ENCODE data around the gene TM9SF4.

TM9SF4 gene

GRCh38 chr20:32135983-32136515 is 26.5 kb downstream of the TM9SF4 start:
- DNase-seq (ENCODE audit: insufficient read length, low spot score): no peak
- FAIRE-seq: no peak
- no peak for TF ChIP-seq CTCF (IDR thresholded peaks at IDR 0.05; ENCODE audit: insufficient read depth, missing control alignments)

GRCh38 chr20:32138921-32139320 is 29.4 kb downstream of the TM9SF4 start:
- no peak for FAIRE-seq

DNA sequence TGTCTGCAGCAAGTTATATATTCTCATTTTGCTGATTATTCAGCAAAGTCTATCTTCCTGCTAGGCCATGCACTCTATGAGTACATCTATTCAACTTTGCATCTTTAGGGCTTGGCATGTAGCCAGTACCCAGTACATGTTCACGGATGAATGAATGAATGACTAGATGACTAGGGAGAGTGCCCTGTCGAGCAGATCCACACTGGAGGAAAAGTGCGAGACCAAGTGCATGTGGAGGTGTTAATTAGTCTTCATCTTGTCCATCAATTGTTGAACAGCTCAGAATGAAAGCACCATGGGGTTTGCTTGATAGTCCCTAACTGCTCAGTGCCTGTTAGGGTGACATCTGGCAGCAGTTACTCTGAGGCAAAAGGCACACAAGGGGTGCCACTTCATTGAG is 30.4 kb downstream of the TM9SF4 start:
- FAIRE-seq: no peak
- no peak for DNase-seq (ENCODE audit: insufficient read length, low spot score)
- no peak for TF ChIP-seq CTCF (IDR thresholded peaks at IDR 0.05; ENCODE audit: insufficient read depth, missing control alignments)

More at GRCh38 chr20:32138921-32139320, 29.4 kb downstream of the TM9SF4 start:
- no peak for TF ChIP-seq CTCF (IDR thresholded peaks at IDR 0.05; ENCODE audit: insufficient read depth, missing control alignments)
- DNase-seq (ENCODE audit: insufficient read length, low spot score): no peak

DNA sequence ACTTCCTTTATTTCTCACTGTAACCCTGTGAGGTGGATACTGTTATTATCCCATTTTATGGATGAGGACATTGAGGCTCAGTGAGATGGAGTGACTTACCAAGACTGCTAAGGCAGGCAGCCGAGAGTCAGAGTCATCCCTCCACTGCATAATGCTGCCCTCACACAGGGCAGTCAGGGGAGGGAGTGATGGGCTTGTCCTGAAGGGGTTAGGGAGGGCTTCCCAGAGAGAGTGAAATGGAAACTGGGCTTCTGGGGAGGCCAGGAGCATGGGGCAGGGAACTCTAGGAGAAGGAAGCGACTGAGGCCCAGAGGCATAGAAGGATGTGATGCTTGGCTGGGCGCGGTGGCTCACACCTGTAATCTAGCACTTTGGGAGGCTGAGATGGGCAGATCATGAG is 31.1 kb downstream of the TM9SF4 start:
- no peak for DNase-seq (ENCODE audit: insufficient read length, low spot score)
- FAIRE-seq: no peak
- TF ChIP-seq CTCF (IDR thresholded peaks at IDR 0.05; ENCODE audit: insufficient read depth, missing control alignments): no peak

GRCh38 chr20:32141465-32141980 is 32.0 kb downstream of the TM9SF4 start:
- no peak for DNase-seq (ENCODE audit: insufficient read length, low spot score)
- TF ChIP-seq CTCF (IDR thresholded peaks at IDR 0.05; ENCODE audit: insufficient read depth, missing control alignments): no peak
- FAIRE-seq: no peak

DNA sequence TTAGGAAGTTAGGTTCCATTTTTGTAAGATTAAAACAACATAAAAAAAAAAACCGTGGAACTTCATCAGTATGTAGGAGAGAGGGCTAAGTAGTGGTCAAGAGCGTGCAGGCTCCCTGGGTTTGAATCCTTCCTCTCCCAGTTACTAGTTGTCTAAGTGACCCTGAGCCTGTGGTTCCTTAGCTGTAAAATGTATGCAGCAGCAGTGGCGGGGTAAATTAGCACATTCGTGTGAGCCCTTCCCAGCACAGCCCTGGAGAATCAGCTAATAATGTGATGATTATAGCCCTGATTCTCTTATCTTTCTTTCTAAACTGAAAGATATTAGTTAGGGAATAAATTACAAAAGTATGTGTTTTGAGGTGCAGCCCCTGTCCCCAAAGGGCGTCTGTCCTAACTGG is 32.6 kb downstream of the TM9SF4 start:
- DNase-seq (ENCODE audit: insufficient read length, low spot score) (no peak), FAIRE-seq (no peak)
- no peak for TF ChIP-seq CTCF (IDR thresholded peaks at IDR 0.05; ENCODE audit: insufficient read depth, missing control alignments)

- TF ChIP-seq CTCF (IDR thresholded peaks at IDR 0.05; ENCODE audit: insufficient read depth, missing control alignments): no peak
- FAIRE-seq (no peak), DNase-seq (ENCODE audit: insufficient read length, low spot score) (no peak)
Measured at GRCh38 chr20:32142991-32143390, 33.5 kb downstream of the TM9SF4 start.
